Activated CD8-positive, alpha-beta memory T cell treated with anti-CD3 and anti-CD28 coated beads, Interleukin-2, amount 50 U/mL, for 4 hours (primary cell): Measurements from ENCODE around the gene CMYA5.

Experiments
- DNase-seq: peaks from one replicate; pipeline ENCODE4 v3.0.0-alpha.2; 2020

Gene CMYA5

GRCh38 chr5:79837761-79838551 lies 148.3 kb downstream of the CMYA5 start:
- no peak for DNase-seq

GRCh38 chr5:79840084-79840990 lies 150.7 kb downstream of the CMYA5 start:
- DNase-seq, result no peak

- DNase-seq, result no peak
Observed at GRCh38 chr5:79841172-79841571, 151.5 kb downstream of the CMYA5 start.

GRCh38 chr5:79842006-79842881 lies 152.6 kb downstream of the CMYA5 start:
- no peak for DNase-seq

- no peak for DNase-seq
Observed at GRCh38 chr5:79842991-79843390, 153.4 kb downstream of the CMYA5 start.

GRCh38 chr5:79843450-79844388 lies 154.1 kb downstream of the CMYA5 start:
- DNase-seq, result no peak

GRCh38 chr5:79844571-79844970 lies 154.9 kb downstream of the CMYA5 start:
- no peak for DNase-seq

GRCh38 chr5:79845448-79846197 lies 156.0 kb downstream of the CMYA5 start:
- no peak for DNase-seq

GRCh38 chr5:79846198-79846521 lies 156.5 kb downstream of the CMYA5 start:
- DNase-seq, result no peak

GRCh38 chr5:79847561-79847960 lies 157.9 kb downstream of the CMYA5 start:
- no peak for DNase-seq

- DNase-seq, result no peak
Observed at GRCh38 chr5:79849061-79849460, 159.4 kb downstream of the CMYA5 start.
